NT2/D1 (cell line): ENCODE data around the gene FAM222B.

Source experiments
- SUZ12 ChIP-seq: IDR thresholded peaks from 2 replicates; pipeline ENCODE4 v1.6.1; 2011; ENCODE audit not compliant: insufficient read length, insufficient read depth; ENCODE audit errors: extremely low read depth
- YY1 ChIP-seq: IDR thresholded peaks from 2 replicates; pipeline ENCODE4 v1.6.1; 2011; ENCODE audit not compliant: insufficient read length, insufficient read depth
- ZNF274 ChIP-seq: IDR thresholded peaks from 2 replicates; pipeline ENCODE4 v1.6.1; 2011; ENCODE audit warnings: mild to moderate bottlenecking, low read depth, low read length

DNA sequence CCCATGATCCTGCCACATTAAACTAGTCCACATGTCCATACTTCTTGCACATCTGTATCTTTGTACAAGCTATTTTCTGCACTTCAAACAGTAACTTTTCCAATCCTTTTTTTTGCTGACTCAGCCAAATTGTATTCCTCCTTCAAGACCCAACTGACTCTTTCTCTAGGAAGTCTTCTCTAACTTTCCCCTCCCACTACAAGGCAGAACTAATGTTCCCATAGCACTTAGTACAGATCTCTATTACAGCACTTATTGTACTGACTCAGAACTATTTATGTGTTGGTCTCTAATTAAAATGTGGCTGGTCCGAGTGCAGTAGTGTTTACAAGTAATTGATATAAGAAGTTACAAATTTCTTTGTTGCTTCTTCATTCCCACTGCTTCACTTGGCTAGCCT lies 8.2 kb downstream of the FAM222B start:
- TF ChIP-seq YY1, result no peak
- TF ChIP-seq ZNF274, result no peak
- TF ChIP-seq SUZ12, result no peak
